OCI-LY3 (cell line): ENCODE measurements around the gene BNC2.

Source experiments
- EZH2phosphoT487 ChIP-seq: fragments of 200-600 bp; shearing (Covaris generic); IDR thresholded peaks from 2 replicates; pipeline ENCODE4 v1.6.1; 2018; ENCODE audit warnings: antibody characterized with exemption, mixed run types, low read depth
- TF ChIP-seq, protein P1 (sequence below): fragments of 200-600, 300-600 bp; sonication (generic); IDR thresholded peaks from 2 replicates; pipeline ENCODE4 v1.5.1; 2014; ENCODE audit warnings: antibody characterized with exemption, low read length, low read depth

DNA sequence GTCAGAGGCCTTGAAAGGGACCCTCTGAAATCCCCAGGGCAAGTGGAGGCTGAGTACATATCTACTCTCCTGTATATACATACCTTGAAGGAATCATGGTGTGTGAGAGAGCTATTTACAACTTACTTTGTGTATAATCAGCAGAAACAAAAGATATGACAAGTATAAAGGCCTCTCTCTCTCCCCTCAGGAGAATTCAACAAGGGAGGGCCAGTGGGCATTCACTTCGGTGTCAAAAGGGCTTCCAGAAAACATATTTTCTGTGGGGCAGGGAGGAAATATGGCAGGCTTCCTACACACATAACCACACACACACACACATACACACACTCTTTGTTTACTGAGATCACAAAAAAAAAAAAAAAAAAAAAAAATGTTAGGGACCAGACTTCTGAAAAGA, 181.7 kb downstream of the BNC2 start:
- TF ChIP-seq, protein P1, sequence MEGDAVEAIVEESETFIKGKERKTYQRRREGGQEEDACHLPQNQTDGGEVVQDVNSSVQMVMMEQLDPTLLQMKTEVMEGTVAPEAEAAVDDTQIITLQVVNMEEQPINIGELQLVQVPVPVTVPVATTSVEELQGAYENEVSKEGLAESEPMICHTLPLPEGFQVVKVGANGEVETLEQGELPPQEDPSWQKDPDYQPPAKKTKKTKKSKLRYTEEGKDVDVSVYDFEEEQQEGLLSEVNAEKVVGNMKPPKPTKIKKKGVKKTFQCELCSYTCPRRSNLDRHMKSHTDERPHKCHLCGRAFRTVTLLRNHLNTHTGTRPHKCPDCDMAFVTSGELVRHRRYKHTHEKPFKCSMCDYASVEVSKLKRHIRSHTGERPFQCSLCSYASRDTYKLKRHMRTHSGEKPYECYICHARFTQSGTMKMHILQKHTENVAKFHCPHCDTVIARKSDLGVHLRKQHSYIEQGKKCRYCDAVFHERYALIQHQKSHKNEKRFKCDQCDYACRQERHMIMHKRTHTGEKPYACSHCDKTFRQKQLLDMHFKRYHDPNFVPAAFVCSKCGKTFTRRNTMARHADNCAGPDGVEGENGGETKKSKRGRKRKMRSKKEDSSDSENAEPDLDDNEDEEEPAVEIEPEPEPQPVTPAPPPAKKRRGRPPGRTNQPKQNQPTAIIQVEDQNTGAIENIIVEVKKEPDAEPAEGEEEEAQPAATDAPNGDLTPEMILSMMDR = no peak
- no peak for TF ChIP-seq EZH2phosphoT487
